ENCODE results near the gene MAX.
"Not testable (repeated sequence)": the region's sequence is repeated elsewhere in the genome, so short reads cannot be mapped to it uniquely, and the experiment has no call there.

Gene MAX

DNA sequence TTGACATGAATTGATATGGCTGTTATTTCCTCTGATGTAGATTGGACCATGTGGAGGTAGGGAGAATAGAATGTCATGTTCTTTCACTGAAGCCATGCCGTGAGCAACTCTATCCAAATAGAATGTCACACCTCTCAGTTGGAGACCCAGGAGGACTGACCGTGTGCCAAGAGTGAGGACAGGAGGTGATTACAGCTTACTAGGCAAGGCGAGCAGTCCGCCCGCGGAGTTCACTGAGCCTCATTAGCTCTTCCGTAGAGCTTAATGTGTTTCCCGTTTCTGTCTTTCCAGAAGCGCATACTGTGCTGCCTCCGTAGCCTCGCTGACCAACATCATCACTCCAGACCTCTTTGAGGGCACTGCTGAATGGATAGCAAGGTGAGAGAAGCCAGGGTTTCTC lies 70.0 kb downstream of the MAX start:
- DNase-seq: no peak

- not testable (repeated sequence) for DNase-seq
Observed at GRCh38 chr14:65031321-65031720, 71.0 kb downstream of the MAX start.

DNA sequence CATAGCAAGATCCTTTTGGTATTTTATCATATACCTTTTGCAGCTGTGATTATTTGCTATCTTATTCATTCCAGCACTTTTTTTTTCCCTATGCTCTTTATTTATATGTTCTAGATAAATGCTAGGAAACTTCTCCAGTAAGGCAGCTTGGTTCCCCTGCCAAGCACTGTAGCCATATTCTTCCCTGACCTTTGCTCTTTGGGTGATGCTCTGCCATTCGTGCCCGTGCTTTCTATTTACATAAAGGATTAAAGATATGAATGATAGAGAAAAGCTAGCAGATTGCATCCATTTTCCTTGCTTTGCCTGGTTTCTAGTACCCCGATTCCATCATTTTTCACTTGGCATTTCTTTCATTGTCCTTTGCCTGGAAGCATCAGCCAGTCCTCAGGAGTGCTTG lies 73.4 kb downstream of the MAX start:
- DNase-seq: no peak

- DNase-seq: no peak
Observed at GRCh38 chr14:65027127-65027799, 75.1 kb downstream of the MAX start.

DNA sequence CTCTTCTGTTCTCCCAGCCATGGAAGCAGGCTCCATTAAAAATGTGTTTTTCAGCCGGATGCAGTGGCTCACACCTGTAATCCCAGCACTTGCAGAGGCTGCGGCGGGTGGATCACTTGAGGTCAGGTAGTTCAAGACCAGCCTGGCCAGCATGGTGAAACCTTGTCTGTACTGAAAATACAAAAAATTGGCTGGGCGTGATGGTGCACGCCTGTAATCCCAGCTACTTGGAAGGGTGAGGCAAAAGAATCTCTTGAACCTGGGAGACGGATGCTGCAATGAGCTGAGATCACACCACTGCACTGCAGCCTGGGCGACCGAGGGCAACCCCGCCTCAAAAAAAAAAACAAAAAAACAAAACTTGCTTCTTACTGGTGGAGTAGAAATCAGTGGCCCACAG lies 75.8 kb downstream of the MAX start:
- DNase-seq: no peak

GRCh38 chr14:65025818-65026217 lies 76.5 kb downstream of the MAX start:
- no peak for DNase-seq
